GM13977 (cell line): ENCODE measurements around the gene SNX33.

Experiments
- DNase-seq: peaks from one replicate; pipeline ENCODE4 v3.0.0; 2012; ENCODE audit warnings: low spot score
- in situ Hi-C: fragments of 300-500 bp; cut with MboI; formaldehyde crosslinking; loops from one replicate; pipeline ENCODE4 v1.12.0; 2022; ENCODE audit warnings: low sequenced_read_pairs, low pct_unique_long_range_greater_than_20kb, mixed read lengths, inconsistent platforms; ENCODE audit not compliant: unreplicated experiment
- TF ChIP-seq, protein P1 (sequence below): IDR thresholded peaks from 2 replicates; pipeline ENCODE4 v1.5.1; 2012; ENCODE audit warnings: mild to moderate bottlenecking, control low read depth; ENCODE audit not compliant: insufficient read depth; ENCODE audit errors: extremely low read depth, missing control alignments

SNX33 gene

DNA sequence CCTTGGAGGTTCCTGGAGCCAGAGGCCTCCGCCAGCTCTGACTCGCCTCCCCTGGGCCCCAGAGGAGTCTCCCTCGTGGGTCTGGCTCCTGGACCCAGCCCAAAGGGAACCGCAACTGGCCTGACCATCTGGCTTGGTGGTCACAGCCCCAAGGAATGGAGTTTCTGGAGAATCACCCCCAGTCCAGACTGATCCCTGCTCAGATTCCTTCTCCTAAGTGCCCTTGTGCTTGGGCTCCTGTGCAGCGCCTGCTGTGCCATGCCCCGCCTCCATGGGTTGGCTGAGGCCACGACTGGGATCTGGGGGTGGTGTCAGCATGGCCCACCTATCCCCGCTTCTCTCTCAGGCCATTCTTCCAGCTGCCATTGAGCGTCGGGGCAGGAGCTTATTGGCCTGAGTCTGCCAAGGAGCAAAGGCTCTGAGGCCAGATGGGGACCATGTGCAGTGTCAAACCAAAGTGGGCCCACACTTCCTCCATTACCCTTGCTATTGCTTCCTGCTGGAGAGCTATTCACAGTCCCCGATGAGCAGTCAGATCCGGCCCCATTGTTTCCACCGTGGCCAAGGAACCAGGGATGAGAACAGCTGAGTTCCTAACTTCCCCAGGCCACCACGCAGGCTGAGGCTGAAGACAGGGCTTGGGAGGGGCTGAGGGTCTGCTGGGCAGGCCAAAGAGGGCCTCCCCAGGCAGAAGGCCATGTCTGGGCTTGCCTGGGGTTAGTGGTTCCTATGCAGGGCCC is 46.0 kb downstream of the SNX33 start:
- in situ Hi-C loops = no loop called here
- TF ChIP-seq, protein P1, sequence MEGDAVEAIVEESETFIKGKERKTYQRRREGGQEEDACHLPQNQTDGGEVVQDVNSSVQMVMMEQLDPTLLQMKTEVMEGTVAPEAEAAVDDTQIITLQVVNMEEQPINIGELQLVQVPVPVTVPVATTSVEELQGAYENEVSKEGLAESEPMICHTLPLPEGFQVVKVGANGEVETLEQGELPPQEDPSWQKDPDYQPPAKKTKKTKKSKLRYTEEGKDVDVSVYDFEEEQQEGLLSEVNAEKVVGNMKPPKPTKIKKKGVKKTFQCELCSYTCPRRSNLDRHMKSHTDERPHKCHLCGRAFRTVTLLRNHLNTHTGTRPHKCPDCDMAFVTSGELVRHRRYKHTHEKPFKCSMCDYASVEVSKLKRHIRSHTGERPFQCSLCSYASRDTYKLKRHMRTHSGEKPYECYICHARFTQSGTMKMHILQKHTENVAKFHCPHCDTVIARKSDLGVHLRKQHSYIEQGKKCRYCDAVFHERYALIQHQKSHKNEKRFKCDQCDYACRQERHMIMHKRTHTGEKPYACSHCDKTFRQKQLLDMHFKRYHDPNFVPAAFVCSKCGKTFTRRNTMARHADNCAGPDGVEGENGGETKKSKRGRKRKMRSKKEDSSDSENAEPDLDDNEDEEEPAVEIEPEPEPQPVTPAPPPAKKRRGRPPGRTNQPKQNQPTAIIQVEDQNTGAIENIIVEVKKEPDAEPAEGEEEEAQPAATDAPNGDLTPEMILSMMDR = no peak
- no peak for DNase-seq

GRCh38 chr15:75694241-75695182 is 46.8 kb downstream of the SNX33 start:
- peak; percentile 42 for DNase-seq
- in situ Hi-C loops = no loop called here
- TF ChIP-seq, protein P1 = peak; percentile 50

GRCh38 chr15:75695220-75695619 is 47.5 kb downstream of the SNX33 start:
- TF ChIP-seq, protein P1 = peak; percentile 2
- DNase-seq = peak; percentile 74
- in situ Hi-C loops = no loop called here

DNA sequence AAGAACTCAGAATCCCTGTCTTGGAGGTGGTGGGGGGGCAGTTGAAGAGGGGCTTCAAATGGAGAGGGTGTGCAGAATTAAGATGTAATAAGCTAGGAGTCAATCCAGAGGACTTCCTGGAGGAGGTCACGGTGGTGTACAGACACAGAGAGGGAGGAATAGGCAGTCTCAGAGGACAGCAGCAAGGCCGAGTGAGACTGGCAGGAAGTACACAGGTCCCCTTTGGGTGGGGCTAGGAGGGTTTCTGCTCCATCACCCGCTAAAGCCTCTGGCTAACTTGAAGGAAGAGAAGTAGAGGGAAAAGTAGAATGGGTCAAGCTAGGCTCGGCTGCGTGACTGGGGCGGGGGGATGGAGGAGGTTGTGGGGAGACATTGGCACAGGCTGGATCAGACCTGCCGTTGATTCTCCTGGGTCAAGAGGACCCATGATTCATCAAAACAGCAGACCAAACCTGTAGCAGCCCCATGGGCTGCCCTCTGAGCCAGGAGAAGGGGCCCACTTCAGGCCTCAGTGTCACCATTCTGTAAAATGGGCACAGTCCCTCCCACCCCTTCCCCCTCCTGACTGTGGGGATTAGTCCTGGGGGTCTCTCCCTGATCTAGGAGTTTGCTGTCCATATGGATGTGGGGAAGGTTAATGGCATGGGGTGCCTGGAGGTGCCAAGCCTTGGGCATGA is 48.1 kb downstream of the SNX33 start:
- in situ Hi-C loops = no loop called here
- TF ChIP-seq, protein P1 = no peak
- peak; percentile 60 for DNase-seq

GRCh38 chr15:75696311-75696720 is 48.6 kb downstream of the SNX33 start:
- peak; percentile 59 for DNase-seq

More at GRCh38 chr15:75696311-75696720, 48.6 kb downstream of the SNX33 start:
- in situ Hi-C loops = no loop called here
- TF ChIP-seq, protein P1 = no peak
